Measurements from ENCODE around the gene DOK7. TPM values are rescaled to one million over a fixed set of nuclear protein-coding genes. Genes with fewer than 3 reads are reported as not detected.

Gene DOK7
- total RNA-seq, 3 donors from 2014 or later = 1.3 to 3.5 TPM; not detected in 1

DNA sequence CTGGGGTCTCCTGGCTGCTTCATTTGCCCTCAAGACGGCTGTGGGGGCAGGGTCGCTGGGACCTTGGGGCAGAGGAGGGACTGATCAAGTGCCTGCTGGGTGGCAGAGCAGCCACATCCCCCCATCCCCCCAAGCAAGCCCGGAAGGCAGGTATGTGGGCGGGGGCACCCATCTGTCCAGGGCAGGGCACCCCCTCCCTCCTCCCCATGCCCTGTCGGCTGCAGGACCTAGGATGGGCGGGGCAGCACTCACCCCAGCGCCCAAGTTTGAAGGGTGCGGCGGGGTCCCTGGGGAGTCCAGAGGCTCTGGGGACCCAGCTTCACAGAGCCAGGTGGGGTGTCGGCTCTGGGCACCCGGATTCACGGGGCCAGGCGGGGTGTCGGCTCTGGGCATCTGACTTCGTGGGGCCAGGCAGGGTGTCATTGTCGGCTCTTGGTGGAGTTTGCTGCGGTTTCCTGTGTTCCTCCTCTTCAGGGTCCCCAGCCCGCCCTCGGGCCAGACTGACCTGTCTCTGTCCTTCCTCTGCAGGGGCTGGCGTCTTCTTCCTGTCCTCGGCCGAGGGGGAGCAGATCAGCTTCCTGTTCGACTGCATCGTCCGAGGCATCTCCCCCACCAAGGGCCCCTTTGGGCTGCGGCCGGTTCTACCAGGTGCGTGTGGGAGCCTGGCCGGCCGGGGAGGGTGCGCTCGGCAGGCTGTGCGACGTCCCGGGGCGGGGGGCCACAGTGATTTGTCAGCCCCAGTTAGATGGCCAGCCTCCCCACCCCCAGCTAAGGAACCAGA, 22.1 kb downstream of the DOK7 start:
- Histone ChIP-seq H3K27me3 (peaks cover 0 to 37% of the 10 kb centered on the region in 2 donors), H3K9me3 (no peaks in the 10 kb centered on the region), H3K4me1 (peaks cover 6 to 13% of the 10 kb centered on the region in 2 donors), H3K4me3 (peak overlapping the region in 2 of 3 donors; percentile 30 to 46), H3K36me3 (no peaks in the 10 kb centered on the region), H3K27ac (peak overlapping the region; percentile 38 to 48)
- no peak for DNase-seq (ENCODE audit: low spot score in 2 of 2)
- TF ChIP-seq, protein P1, sequence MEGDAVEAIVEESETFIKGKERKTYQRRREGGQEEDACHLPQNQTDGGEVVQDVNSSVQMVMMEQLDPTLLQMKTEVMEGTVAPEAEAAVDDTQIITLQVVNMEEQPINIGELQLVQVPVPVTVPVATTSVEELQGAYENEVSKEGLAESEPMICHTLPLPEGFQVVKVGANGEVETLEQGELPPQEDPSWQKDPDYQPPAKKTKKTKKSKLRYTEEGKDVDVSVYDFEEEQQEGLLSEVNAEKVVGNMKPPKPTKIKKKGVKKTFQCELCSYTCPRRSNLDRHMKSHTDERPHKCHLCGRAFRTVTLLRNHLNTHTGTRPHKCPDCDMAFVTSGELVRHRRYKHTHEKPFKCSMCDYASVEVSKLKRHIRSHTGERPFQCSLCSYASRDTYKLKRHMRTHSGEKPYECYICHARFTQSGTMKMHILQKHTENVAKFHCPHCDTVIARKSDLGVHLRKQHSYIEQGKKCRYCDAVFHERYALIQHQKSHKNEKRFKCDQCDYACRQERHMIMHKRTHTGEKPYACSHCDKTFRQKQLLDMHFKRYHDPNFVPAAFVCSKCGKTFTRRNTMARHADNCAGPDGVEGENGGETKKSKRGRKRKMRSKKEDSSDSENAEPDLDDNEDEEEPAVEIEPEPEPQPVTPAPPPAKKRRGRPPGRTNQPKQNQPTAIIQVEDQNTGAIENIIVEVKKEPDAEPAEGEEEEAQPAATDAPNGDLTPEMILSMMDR (IDR thresholded peaks at IDR 0.05) = no peak
- TF ChIP-seq POLR2AphosphoS5 (IDR thresholded peaks at IDR 0.05) = no peak
- no peak for TF ChIP-seq POLR2A (IDR thresholded peaks at IDR 0.05)
- intact Hi-C loops (cut with DNase I; ENCODE audit: low total_unique reads) = no loop called here

DNA sequence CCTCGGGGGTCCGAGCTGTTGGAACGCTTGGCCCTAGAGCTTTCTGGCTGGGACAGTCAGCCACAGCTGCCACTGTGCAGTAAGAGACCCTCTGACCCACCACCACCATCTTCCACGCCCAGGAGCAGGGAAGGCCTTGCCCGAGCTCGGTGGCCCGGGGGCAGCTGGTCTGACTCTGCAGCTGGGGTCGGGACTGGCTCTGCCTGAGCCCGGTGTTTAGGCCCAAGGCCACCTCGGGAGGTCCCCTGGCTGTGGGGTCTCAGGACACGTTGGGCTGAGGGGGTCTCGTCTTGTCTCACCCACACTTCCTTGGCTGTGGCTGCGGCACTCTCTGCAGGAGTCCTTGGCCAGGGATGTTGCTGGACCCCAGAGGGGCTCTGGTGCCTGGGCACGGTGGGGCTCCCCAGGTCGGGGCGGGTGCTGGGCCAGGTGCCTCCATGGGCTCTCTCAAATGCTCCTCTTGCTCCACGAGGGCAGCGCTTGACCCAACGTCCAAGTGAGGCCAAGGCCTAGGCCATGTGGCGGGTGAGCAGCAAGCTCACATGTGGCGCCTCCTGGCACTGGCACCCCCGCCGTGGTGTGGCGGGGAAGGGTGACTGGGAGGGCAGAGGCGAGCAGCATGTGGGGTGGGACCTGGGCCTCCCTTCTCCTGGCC, 22.9 kb downstream of the DOK7 start:
- Histone ChIP-seq H3K27ac (no peak overlapping the region), H3K4me3 (peak overlapping the region in 1 of 3 donors; percentile 46), H3K4me1 (peaks cover 6 to 13% of the 10 kb centered on the region in 2 donors), H3K36me3 (no peaks in the 10 kb centered on the region), H3K27me3 (peaks cover 0 to 37% of the 10 kb centered on the region in 2 donors), H3K9me3 (no peaks in the 10 kb centered on the region)
- intact Hi-C loops (cut with DNase I; ENCODE audit: low total_unique reads) = no loop called here
- no peak for TF ChIP-seq POLR2AphosphoS5 (IDR thresholded peaks at IDR 0.05)
- TF ChIP-seq, protein P1 (IDR thresholded peaks at IDR 0.05) = no peak
- TF ChIP-seq POLR2A (IDR thresholded peaks at IDR 0.05) = no peak
- no peak for DNase-seq (ENCODE audit: low spot score in 2 of 2)

DNA sequence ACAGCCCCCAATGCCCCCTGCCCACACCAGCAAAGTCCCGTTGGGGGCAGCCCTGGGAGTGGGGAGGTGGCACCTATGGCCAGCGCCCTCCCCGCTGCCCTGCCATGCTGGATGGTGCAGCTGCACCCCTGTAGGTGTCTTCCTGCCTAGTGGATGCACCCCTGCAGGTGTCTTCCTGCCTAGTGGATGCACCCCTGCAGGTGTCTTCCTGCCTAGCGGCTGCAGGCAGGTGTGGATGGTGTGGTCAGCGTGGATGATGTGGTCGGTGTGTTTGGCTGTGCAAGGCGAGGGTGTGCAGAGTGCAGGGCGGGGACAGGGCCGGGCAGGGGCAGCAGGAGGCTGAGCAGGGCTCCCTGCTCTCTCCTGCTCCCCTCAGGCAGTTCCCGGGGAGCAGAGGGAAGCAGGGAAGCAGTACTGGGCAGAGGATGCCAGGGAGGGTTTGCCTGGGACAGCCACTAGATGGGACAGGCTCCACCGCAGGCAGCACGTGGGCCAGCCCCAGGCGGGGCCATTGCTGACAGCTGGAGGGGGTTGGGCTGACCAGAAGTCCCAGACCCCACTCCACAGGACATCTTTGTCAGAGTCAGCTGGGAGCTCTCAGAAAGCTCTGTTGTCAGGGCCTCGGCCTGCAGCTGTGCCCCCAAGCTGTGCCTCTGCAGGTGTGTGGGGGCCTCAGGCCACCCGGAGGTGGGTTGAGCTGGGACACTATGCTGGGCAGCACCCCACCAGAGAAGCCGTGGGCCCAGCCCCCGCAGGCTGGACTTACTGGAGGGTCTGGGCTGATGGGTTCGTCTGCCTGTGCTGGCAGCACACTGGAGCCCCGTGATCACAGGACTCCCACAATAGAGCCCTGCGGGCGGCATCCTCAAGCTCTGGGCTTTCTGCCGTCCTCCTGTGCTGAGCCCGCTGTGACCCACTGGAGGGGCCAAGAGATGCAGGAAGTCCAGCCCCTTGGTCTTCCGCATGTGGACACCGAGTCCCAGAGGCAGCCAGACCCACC, 23.7 kb downstream of the DOK7 start:
- intact Hi-C loops (cut with DNase I; ENCODE audit: low total_unique reads) = no loop called here
- Histone ChIP-seq H3K27ac (no peak overlapping the region), H3K36me3 (no peaks in the 10 kb centered on the region), H3K4me1 (peaks cover 6 to 13% of the 10 kb centered on the region in 2 donors), H3K27me3 (peaks cover 0 to 42% of the 10 kb centered on the region in 2 donors), H3K4me3 (no peak overlapping the region), H3K9me3 (no peaks in the 10 kb centered on the region)
- DNase-seq (ENCODE audit: low spot score in 2 of 2) = no peak
- TF ChIP-seq POLR2AphosphoS5 (IDR thresholded peaks at IDR 0.05) (no peak), POLR2A (IDR thresholded peaks at IDR 0.05) (no peak)
- TF ChIP-seq, protein P1 (IDR thresholded peaks at IDR 0.05) = no peak

DNA sequence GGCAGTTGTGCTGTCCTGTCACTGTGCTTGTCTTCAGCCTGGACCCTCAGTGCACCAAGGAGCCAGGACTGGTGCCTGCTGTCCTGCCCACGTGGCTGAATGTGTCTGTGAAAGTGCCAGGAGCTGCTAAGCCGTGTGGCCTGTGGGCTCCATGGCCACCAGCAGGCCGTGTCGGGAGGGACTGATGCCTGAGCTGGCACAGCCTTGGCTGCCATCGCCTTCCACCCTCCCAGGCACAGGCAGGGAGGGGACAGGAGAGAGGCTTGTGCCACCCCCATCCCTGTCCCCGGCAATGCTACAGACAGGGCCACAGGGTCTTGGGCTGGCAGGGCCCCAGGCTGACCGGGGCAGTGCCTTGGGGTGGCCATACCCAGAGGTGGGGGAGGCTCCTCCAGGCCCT, 24.8 kb downstream of the DOK7 start:
- Histone ChIP-seq H3K27me3 (peaks cover 0 to 52% of the 10 kb centered on the region in 2 donors), H3K4me1 (peaks cover 6 to 13% of the 10 kb centered on the region in 2 donors), H3K4me3 (no peak overlapping the region)

More for the DNA sequence above, 24.8 kb downstream of the DOK7 start:
- TF ChIP-seq POLR2A (IDR thresholded peaks at IDR 0.05) (no peak), POLR2AphosphoS5 (IDR thresholded peaks at IDR 0.05) (no peak)
- TF ChIP-seq, protein P1 (IDR thresholded peaks at IDR 0.05) = no peak
- H3K9me3 ChIP-seq = no peaks in the 10 kb centered on the region
- no peak for DNase-seq (ENCODE audit: low spot score in 2 of 2)
- no peaks in the 10 kb centered on the region for H3K36me3 ChIP-seq
- intact Hi-C loops (cut with DNase I; ENCODE audit: low total_unique reads) = no loop called here
- H3K27ac ChIP-seq = no peak overlapping the region

Measured in breast epithelium (tissue), 4 donors.